ENCODE measurements around the gene KLK11. TPM values are rescaled to one million over a fixed set of nuclear protein-coding genes. Genes with fewer than 3 reads are reported as not detected.

The KLK11 gene
- total RNA-seq, 2 donors from 2014 or later, result 12.5 to 24.4 TPM

DNA sequence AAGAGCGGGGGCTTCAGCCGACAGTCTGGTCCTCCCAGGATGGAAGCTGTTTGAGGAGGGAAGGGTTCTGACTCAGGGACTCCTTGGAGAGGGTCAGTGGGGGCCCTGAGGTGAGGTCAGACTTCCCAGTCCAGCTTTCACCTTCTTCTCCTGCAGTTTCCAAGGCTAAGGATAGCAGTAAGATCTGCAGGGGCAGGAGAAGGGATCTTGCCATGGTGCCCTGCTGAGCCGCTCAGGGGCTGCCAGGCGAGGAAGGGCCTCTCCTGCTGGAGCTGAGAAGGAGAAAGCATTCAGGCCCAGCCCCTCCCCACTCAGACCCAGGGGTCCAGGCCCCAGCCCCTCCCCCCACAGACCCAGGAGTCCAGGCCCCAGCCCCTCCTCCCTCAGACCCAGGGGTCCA is 44.2 kb downstream of the KLK11 start:
- TF ChIP-seq, protein P1, sequence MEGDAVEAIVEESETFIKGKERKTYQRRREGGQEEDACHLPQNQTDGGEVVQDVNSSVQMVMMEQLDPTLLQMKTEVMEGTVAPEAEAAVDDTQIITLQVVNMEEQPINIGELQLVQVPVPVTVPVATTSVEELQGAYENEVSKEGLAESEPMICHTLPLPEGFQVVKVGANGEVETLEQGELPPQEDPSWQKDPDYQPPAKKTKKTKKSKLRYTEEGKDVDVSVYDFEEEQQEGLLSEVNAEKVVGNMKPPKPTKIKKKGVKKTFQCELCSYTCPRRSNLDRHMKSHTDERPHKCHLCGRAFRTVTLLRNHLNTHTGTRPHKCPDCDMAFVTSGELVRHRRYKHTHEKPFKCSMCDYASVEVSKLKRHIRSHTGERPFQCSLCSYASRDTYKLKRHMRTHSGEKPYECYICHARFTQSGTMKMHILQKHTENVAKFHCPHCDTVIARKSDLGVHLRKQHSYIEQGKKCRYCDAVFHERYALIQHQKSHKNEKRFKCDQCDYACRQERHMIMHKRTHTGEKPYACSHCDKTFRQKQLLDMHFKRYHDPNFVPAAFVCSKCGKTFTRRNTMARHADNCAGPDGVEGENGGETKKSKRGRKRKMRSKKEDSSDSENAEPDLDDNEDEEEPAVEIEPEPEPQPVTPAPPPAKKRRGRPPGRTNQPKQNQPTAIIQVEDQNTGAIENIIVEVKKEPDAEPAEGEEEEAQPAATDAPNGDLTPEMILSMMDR (IDR thresholded peaks at IDR 0.05), result no peak
- no peaks in the 10 kb centered on the region for H3K27me3 ChIP-seq
- no peaks in the 10 kb centered on the region for H3K36me3 ChIP-seq
- no peaks in the 10 kb centered on the region for H3K4me1 ChIP-seq
- no peaks in the 10 kb centered on the region for H3K9me3 ChIP-seq
- no peak overlapping the region for H3K4me3 ChIP-seq
- no peak for DNase-seq (ENCODE audit: low spot score)
- no peak overlapping the region for H3K27ac ChIP-seq

DNA sequence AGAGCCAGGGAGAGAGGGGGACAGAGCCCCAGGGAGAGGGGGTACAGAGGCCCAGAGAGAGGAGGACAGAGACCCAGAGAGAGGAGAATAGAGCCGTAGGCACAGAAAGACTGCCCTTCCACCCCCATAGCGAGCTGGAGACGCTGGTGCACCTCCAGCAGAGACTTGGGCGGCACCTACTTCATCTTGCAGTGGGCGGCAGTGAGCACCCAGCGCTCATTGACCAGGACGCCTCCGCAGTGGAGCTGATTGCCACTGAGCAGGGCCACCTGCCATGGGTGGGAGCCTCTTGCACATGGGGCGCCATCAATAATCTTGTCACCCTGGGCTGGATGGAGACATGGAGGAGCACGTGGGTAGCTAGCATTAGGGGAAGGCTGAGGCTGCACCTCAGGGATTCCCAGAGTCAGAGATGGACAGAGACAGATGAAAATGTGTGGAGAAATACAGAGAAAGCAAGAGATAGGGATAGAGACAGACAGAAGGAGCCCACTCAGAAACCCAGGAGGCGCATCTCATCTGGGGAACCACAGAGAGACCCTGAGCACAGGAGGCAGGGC is 44.7 kb downstream of the KLK11 start:
- TF ChIP-seq, protein P1 (IDR thresholded peaks at IDR 0.05), result no peak
- Histone ChIP-seq H3K27me3 (no peaks in the 10 kb centered on the region), H3K36me3 (no peaks in the 10 kb centered on the region), H3K4me3 (no peak overlapping the region), H3K4me1 (no peaks in the 10 kb centered on the region), H3K9me3 (no peaks in the 10 kb centered on the region), H3K27ac (no peak overlapping the region)
- DNase-seq (ENCODE audit: low spot score), result no peak

DNA sequence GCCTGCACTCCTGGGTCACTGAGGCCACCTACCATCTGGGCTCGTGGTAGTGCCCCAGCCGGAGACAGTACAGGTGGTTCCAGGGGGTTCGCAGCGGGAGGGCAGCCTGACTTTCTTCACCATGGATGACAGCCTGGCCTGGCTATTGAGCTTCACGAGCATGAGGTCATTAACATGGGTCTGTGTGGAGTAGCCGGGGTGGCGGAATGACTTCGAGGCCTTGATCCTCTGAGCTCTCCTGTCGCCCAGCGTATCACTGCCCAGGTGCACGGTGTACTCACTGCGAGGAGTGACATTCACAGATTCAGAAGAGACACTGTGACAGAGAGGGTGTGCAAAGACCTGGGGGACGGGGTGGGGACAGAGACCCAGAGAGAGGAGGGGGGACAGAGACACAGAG is 46.2 kb downstream of the KLK11 start:
- Histone ChIP-seq H3K27me3 (no peaks in the 10 kb centered on the region), H3K9me3 (no peaks in the 10 kb centered on the region), H3K4me3 (no peak overlapping the region), H3K27ac (no peak overlapping the region), H3K4me1 (no peaks in the 10 kb centered on the region), H3K36me3 (no peaks in the 10 kb centered on the region)
- DNase-seq (ENCODE audit: low spot score), result no peak
- TF ChIP-seq, protein P1 (IDR thresholded peaks at IDR 0.05), result no peak

DNA sequence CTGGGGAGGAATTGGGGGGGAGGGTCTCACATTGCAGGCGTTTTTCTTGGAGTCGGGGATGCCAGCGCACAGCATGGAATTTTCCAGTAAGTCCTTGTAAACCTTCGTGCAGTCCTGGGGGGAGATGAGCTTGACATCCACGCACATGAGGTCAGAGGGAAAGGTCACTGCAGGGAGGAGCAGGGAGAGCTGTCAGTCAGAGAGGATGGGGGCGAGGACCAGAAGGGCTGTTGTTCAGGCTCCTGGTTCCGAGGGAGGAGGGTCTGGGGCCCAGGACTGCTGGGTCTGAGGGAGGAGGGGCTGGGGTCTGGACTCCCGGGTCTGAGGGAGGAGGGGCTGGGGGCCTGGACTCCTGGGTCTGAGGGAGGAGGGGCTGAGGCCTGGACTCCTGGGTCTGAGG is 46.7 kb downstream of the KLK11 start:
- Histone ChIP-seq H3K27ac (no peak overlapping the region), H3K9me3 (no peaks in the 10 kb centered on the region), H3K4me1 (no peaks in the 10 kb centered on the region), H3K27me3 (no peaks in the 10 kb centered on the region), H3K4me3 (no peak overlapping the region), H3K36me3 (no peaks in the 10 kb centered on the region)
- TF ChIP-seq, protein P1 (IDR thresholded peaks at IDR 0.05), result no peak
- no peak for DNase-seq (ENCODE audit: low spot score)

DNA sequence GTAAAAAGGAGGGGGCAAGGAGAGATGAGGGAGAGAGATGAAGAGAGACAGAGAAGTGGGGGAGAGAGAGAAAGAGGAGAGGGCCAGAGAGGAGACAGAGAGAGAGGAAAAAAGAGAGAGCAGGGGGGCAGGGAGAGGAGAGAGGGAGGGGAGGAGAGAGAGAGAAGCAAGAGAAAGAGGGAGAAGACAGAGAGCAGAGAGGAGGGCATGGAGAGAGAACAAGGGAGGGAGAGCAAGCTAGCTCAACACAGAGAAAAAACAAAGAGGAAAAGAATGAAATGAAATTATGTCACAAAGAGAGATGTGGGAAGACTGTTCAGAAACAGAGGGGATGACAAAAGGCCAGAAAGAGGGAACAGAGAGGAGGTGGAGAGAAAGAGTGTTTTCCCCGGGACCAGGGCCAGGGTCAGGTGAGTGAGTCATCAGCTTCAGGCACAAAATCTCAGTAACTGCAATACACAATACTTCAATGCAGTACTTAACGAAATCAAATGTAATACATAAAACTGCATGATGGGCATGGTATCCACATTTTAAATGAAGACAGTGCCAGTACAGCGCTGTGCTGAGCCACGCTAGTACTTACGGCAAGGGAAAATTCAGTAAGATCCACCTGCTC is 47.5 kb downstream of the KLK11 start:
- TF ChIP-seq, protein P1 (IDR thresholded peaks at IDR 0.05), result no peak
- Histone ChIP-seq H3K4me1 (no peaks in the 10 kb centered on the region), H3K4me3 (no peak overlapping the region), H3K27ac (no peak overlapping the region), H3K27me3 (no peaks in the 10 kb centered on the region), H3K9me3 (no peaks in the 10 kb centered on the region), H3K36me3 (no peaks in the 10 kb centered on the region)
- DNase-seq (ENCODE audit: low spot score), result no peak

DNA sequence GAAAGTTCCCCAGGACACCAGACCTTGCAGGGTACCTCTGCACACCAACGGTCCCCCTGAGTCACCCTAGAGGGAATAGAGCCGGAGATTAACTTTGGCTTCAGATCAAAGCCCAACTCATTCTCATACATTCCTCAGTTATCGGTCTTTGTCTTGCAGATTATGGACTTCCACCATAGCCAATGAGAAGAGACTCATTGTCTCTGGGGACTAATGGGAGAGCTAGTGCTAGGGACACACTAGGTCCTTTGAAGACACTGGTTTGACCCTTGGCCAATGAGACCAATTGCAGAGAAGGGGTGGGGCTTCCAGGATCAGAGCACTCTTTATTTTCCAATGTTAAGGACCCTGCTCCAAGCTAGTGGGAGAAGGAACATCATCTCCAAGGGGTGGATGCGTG is 48.8 kb downstream of the KLK11 start:
- Histone ChIP-seq H3K9me3 (no peaks in the 10 kb centered on the region), H3K4me3 (no peak overlapping the region), H3K27me3 (no peaks in the 10 kb centered on the region), H3K36me3 (no peaks in the 10 kb centered on the region), H3K4me1 (no peaks in the 10 kb centered on the region), H3K27ac (no peak overlapping the region)
- DNase-seq (ENCODE audit: low spot score), result no peak
- TF ChIP-seq, protein P1 (IDR thresholded peaks at IDR 0.05), result no peak

Data from right atrium auricular region (tissue), 2 donors.